Common myeloid progenitor, CD34-positive (primary cell): Measurements from ENCODE around the gene OR11H6.
A peak's percentile ranks its signal among the peaks of the same experiment; 100 is the strongest.
"Not testable (repeated sequence)": the region's sequence is repeated elsewhere in the genome, so short reads cannot be mapped to it uniquely, and the experiment has no call there.

ENCODE experiments used
- CTCF ChIA-PET: fragments of 350-600 bp; sonication (Branson Sonifier 250); formaldehyde crosslinking; loops from one replicate; lab custom pipeline; 2021; ENCODE audit warnings: antibody characterized with exemption; lab: Charles Lee
- POLR2A ChIA-PET: fragments of 350-600 bp; sonication (Branson Sonifier 250); formaldehyde crosslinking; loops from one replicate; lab custom pipeline; 2021; ENCODE audit warnings: antibody characterized with exemption; lab: Charles Lee
- DNase-seq, 3 donors: peaks; one replicate each; pipeline versions ENCODE4 v3.0.0 to v3.0.0-alpha.2; 2013
- H3K27ac ChIP-seq, 2 experiments: 1 replicate in 1 of 2; 2 replicates in 1 of 2; pipeline ENCODE4 v1.7.0; 2013; ENCODE audit warnings: inconsistent platforms in 2 of 2, low read length in 2 of 2, mild to moderate bottlenecking in 2 of 2, low read depth in 1 of 2, moderate library complexity in 1 of 2; ENCODE audit not compliant: severe bottlenecking in 2 of 2, insufficient read depth in 1 of 2, poor library complexity in 1 of 2
- H3K27me3 ChIP-seq, 5 experiments: replicated peaks in 2 of 5; 1 replicate in 3 of 5; 2 replicates in 2 of 5; pipeline versions ENCODE4 v1.6.1 to v1.7.0; 2013; ENCODE audit warnings: low read length in 4 of 5, mild to moderate bottlenecking in 2 of 5, moderate library complexity in 2 of 5, inconsistent platforms in 1 of 5; ENCODE audit not compliant: insufficient read depth in 5 of 5, control insufficient read depth in 4 of 5
- H3K36me3 ChIP-seq, 4 experiments: 1 replicate in 2 of 4; 2 replicates in 2 of 4; pipeline versions ENCODE4 v1.6.1 to v1.7.0; 2013; ENCODE audit warnings: low read length in 3 of 4, control low read depth in 1 of 4, mild to moderate bottlenecking in 1 of 4; ENCODE audit not compliant: control insufficient read depth in 4 of 4, insufficient read depth in 4 of 4
- H3K4me1 ChIP-seq, 4 experiments: 1 replicate in 3 of 4; 2 replicates in 1 of 4; pipeline versions ENCODE4 v1.6.1 to v1.7.1; 2013; ENCODE audit warnings: low read length in 3 of 4, mild to moderate bottlenecking in 3 of 4, control low read depth in 1 of 4, inconsistent platforms in 1 of 4, moderate library complexity in 1 of 4; ENCODE audit not compliant: control insufficient read depth in 4 of 4, insufficient read depth in 4 of 4; ENCODE audit errors: control extremely low read depth in 1 of 4
- H3K4me3 ChIP-seq, 7 experiments: 1 replicate in 4 of 7; 2 replicates in 3 of 7; pipeline versions ENCODE4 v1.5.1 to v1.7.0; 2013; ENCODE audit warnings: mild to moderate bottlenecking in 7 of 7, low read length in 6 of 7, moderate library complexity in 6 of 7, inconsistent platforms in 2 of 7, low read depth in 2 of 7, control low read depth in 1 of 7; ENCODE audit not compliant: insufficient read depth in 4 of 7, control insufficient read depth in 1 of 7; ENCODE audit errors: extremely low read depth in 1 of 7
- H3K9me3 ChIP-seq, 5 experiments: 1 replicate in 4 of 5; 2 replicates in 1 of 5; pipeline versions ENCODE4 v1.6.1 to v1.7.1; 2013; ENCODE audit warnings: low read length in 4 of 5, mild to moderate bottlenecking in 2 of 5, inconsistent platforms in 1 of 5, low read depth in 1 of 5, moderate library complexity in 1 of 5; ENCODE audit not compliant: control insufficient read depth in 4 of 5, insufficient read depth in 2 of 5; ENCODE audit errors: control extremely low read depth in 1 of 5
- WGBS: methylation state at CpG from one replicate; pipeline ENCODE4 v1.1.5; 2013; ENCODE audit not compliant: insufficient coverage; 5-methylcytosine and 5-hydroxymethylcytosine counted together

Gene OR11H6

GRCh38 chr14:20235415-20235814 is 11.9 kb downstream of the OR11H6 start:
- POLR2A ChIA-PET, CTCF ChIA-PET: not testable (repeated sequence)

GRCh38 chr14:20247646-20248246 is 24.2 kb downstream of the OR11H6 start:
- CTCF ChIA-PET, result no interaction called here
- 100% methylated on average over 2 of the region's 3 CpGs for WGBS
- Histone ChIP-seq H3K4me3 (no peak overlapping the region), H3K36me3 (no peaks in the 10 kb centered on the region), H3K27me3 (no peaks in the 10 kb centered on the region), H3K9me3 (peaks cover 0 to 4% (median 0%) of the 10 kb centered on the region in 5 experiments), H3K4me1 (no peaks in the 10 kb centered on the region), H3K27ac (no peak overlapping the region)
- DNase-seq, result peak in 2 of 3 donors; percentile 23 to 24
- POLR2A ChIA-PET, result no interaction called here

More at GRCh38 chr14:20235415-20235814, 11.9 kb downstream of the OR11H6 start:
- H3K27ac ChIP-seq, H3K27me3 ChIP-seq, DNase-seq, H3K9me3 ChIP-seq, H3K4me1 ChIP-seq, H3K36me3 ChIP-seq, H3K4me3 ChIP-seq: not testable (repeated sequence)
- no CpG with 5 or more reads among the region's 4 CpGs for WGBS

DNA sequence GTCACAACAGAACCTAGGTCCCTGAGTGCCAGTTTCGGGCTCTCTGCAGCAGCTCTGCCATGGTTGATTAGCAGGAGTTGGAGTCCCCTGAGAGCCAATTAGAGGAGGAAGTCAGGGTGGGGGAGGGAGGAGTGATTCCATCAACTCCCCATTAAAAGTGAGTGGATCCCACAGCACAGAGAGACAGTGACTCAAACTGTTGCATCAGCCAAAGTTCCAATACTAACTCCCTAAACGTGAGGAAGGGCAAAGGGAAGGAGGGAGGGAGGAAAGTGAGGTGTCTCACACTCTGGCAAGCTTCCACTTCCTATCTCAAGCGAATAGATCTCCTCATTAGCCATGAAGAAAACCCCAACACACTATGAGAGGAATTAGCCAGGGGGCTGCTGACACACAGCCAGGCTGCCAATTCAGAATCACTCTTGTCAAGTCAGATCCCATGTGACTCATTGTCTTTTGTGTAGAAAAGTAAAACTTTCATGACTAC is 39.2 kb downstream of the OR11H6 start:
- no peaks in the 10 kb centered on the region for H3K27me3 ChIP-seq
- CTCF ChIA-PET, result no interaction called here
- no peak overlapping the region for H3K27ac ChIP-seq
- H3K4me3 ChIP-seq, result no peak overlapping the region
- POLR2A ChIA-PET, result no interaction called here
- H3K9me3 ChIP-seq, result no peaks in the 10 kb centered on the region
- no peaks in the 10 kb centered on the region for H3K4me1 ChIP-seq
- WGBS, result 100% methylated on average over 1 of the region's 3 CpGs
- DNase-seq, result no peak
- H3K36me3 ChIP-seq, result no peaks in the 10 kb centered on the region

- WGBS, result 100% methylated on average over 1 of the region's 5 CpGs
- H3K4me1 ChIP-seq, POLR2A ChIA-PET, H3K27ac ChIP-seq, H3K9me3 ChIP-seq, H3K4me3 ChIP-seq, CTCF ChIA-PET, DNase-seq, H3K27me3 ChIP-seq, H3K36me3 ChIP-seq: not testable (repeated sequence)
These were observed 40.9 kb downstream of the OR11H6 start for GRCh38 chr14:20264361-20264760.

GRCh38 chr14:20274062-20274461 is 50.6 kb downstream of the OR11H6 start:
- Histone ChIP-seq H3K27ac (no peak overlapping the region), H3K9me3 (peaks cover 0 to 38% (median 14%) of the 10 kb centered on the region in 5 experiments), H3K27me3 (no peaks in the 10 kb centered on the region), H3K36me3 (peaks cover 0 to 16% (median 9%) of the 10 kb centered on the region in 4 experiments), H3K4me3 (no peak overlapping the region), H3K4me1 (peaks cover 0 to 5% (median 2%) of the 10 kb centered on the region in 4 experiments)
- ChIA-PET POLR2A (no interaction called here), CTCF (no interaction called here)
- 100% methylated on average over 1 of the region's 2 CpGs for WGBS
- no peak for DNase-seq
